Measurements from ENCODE around the gene PRR5L. TPM values are rescaled to one million over a fixed set of nuclear protein-coding genes. Genes with fewer than 3 reads are reported as not detected.

Gene PRR5L
- total and polyA plus RNA-seq, 8 donors = 10.6 to 27.0 (median 17.4) TPM

GRCh38 chr11:36300650-36301049 is 4.6 kb downstream of the PRR5L start:
- TF ChIP-seq CTCF (IDR thresholded peaks at IDR 0.05) = no peak
- ATAC-seq = peak; percentile 82
- no peaks in the 10 kb centered on the region for H3K27me3 ChIP-seq
- no peak overlapping the region for H3K27ac ChIP-seq
- H3K4me1 ChIP-seq = peaks cover 0 to 9% of the 10 kb centered on the region in 2 donors
- peak in 3 of 4 donors; percentile 53 to 73 (median 71) for DNase-seq
- no peaks in the 10 kb centered on the region for H3K36me3 ChIP-seq
- intact Hi-C loops (cut with DNase I) = loop anchor here in 1 of 2 donors (5.0 kb wide), 1 partner anchor 192 kb away; no protein-coding TSS in a partner anchor
- no peak overlapping the region for H3K4me3 ChIP-seq
- no peaks in the 10 kb centered on the region for H3K9me3 ChIP-seq

- Histone ChIP-seq H3K27ac (no peak overlapping the region), H3K36me3 (no peaks in the 10 kb centered on the region), H3K4me3 (no peak overlapping the region), H3K4me1 (peaks cover 0 to 3% of the 10 kb centered on the region in 2 donors), H3K27me3 (no peaks in the 10 kb centered on the region), H3K9me3 (no peaks in the 10 kb centered on the region)
- intact Hi-C loops (cut with DNase I) = loop anchor here in 1 of 2 donors (5.0 kb wide), 1 partner anchor 188 kb away; no protein-coding TSS in a partner anchor
- no peak for TF ChIP-seq CTCF (IDR thresholded peaks at IDR 0.05)
- peak; percentile 55 for ATAC-seq
- no peak for DNase-seq
Measured at GRCh38 chr11:36304351-36304750, 8.3 kb downstream of the PRR5L start.

- no peaks in the 10 kb centered on the region for H3K36me3 ChIP-seq
- intact Hi-C loops (cut with DNase I) = no loop called here
- no peaks in the 10 kb centered on the region for H3K27me3 ChIP-seq
- no peak for DNase-seq
- H3K4me1 ChIP-seq = peaks cover 0 to 3% of the 10 kb centered on the region in 2 donors
- no peak for TF ChIP-seq CTCF (IDR thresholded peaks at IDR 0.05)
- H3K4me3 ChIP-seq = no peak overlapping the region
- H3K9me3 ChIP-seq = no peaks in the 10 kb centered on the region
- H3K27ac ChIP-seq = no peak overlapping the region
- ATAC-seq = no peak
Measured at GRCh38 chr11:36305047-36305446, 9.0 kb downstream of the PRR5L start.

- no peaks in the 10 kb centered on the region for H3K9me3 ChIP-seq
- ATAC-seq = no peak
- peak in 1 of 2 donors; percentile 11 for TF ChIP-seq CTCF (IDR thresholded peaks at IDR 0.05)
- H3K27ac ChIP-seq = no peak overlapping the region
- intact Hi-C loops (cut with DNase I) = no loop called here
- no peak overlapping the region for H3K4me3 ChIP-seq
- peak in 1 of 4 donors; percentile 53 for DNase-seq
- H3K27me3 ChIP-seq = no peaks in the 10 kb centered on the region
- no peaks in the 10 kb centered on the region for H3K4me1 ChIP-seq
- no peaks in the 10 kb centered on the region for H3K36me3 ChIP-seq
Measured at GRCh38 chr11:36306888-36307287, 10.8 kb downstream of the PRR5L start.

GRCh38 chr11:36308577-36308976 is 12.5 kb downstream of the PRR5L start:
- DNase-seq = no peak
- no peaks in the 10 kb centered on the region for H3K36me3 ChIP-seq
- no peaks in the 10 kb centered on the region for H3K4me1 ChIP-seq
- no peak overlapping the region for H3K4me3 ChIP-seq
- no peaks in the 10 kb centered on the region for H3K9me3 ChIP-seq
- ATAC-seq = no peak
- H3K27me3 ChIP-seq = no peaks in the 10 kb centered on the region
- no peak overlapping the region for H3K27ac ChIP-seq
- TF ChIP-seq CTCF (IDR thresholded peaks at IDR 0.05) = no peak
- intact Hi-C loops (cut with DNase I) = no loop called here
